RPMI8226 (cell line): ENCODE measurements around the gene GAGE12H.
"Not testable (repeated sequence)": the region's sequence is repeated elsewhere in the genome, so short reads cannot be mapped to it uniquely, and the experiment has no call there.

Experiments
- DNase-seq: peaks from one replicate; pipeline ENCODE4 v3.0.0-alpha.2; 2015

Gene GAGE12H

GRCh38 chrX:49579649-49580048 lies at the start of gene GAGE12H:
Gene GAGE12H, plus strand, starts transcription at chrX:49579949. Its CDS starts 1,155 bp downstream, at chrX:49581104.
- DNase-seq: not testable (repeated sequence)

GRCh38 chrX:49531877-49532276 lies 47.9 kb upstream of the GAGE12H start, which contains the start of gene GAGE12C:
Gene GAGE12C, plus strand, starts transcription at chrX:49532177. Its CDS starts 1,155 bp downstream, at chrX:49533332.
- not testable (repeated sequence) for DNase-seq

- not testable (repeated sequence) for DNase-seq
Observed at GRCh38 chrX:49541433-49541832, 38.3 kb upstream of the GAGE12H start, which contains the start of gene GAGE12D. Gene GAGE12D, plus strand, starts transcription at chrX:49541733. Its CDS starts 1,155 bp downstream, at chrX:49542888.

DNA sequence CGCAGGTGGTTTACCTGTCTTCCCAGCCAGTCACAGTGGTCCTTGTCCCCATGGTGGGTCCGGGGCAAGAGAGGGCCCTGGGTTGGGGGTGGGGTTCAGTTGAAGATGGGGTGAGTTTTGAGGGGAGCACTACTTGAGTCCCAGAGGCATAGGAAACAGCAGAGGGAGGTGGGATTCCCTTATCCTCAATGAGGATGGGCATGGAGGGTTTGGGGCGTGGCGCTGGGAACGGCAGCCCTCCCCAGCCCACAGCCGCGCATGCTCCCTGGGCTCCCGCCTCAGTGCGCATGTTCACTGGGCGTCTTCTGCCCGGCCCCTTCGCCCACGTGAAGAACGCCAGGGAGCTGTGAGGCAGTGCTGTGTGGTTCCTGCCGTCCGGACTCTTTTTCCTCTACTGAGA lies 28.8 kb upstream of the GAGE12H start, which contains the start of gene GAGE12E:
Gene GAGE12E, plus strand, starts transcription at position 301 of the 400 bp plus-strand sequence. CDS start 1,155 bp downstream, outside the sequence.
- DNase-seq: not testable (repeated sequence)

DNA sequence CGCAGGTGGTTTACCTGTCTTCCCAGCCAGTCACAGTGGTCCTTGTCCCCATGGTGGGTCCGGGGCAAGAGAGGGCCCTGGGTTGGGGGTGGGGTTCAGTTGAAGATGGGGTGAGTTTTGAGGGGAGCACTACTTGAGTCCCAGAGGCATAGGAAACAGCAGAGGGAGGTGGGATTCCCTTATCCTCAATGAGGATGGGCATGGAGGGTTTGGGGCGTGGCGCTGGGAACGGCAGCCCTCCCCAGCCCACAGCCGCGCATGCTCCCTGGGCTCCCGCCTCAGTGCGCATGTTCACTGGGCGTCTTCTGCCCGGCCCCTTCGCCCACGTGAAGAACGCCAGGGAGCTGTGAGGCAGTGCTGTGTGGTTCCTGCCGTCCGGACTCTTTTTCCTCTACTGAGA lies 19.2 kb upstream of the GAGE12H start, which contains the start of gene GAGE12F:
Gene GAGE12F, plus strand, starts transcription at position 301 of the 400 bp plus-strand sequence. CDS start 1,155 bp downstream, outside the sequence.
- not testable (repeated sequence) for DNase-seq

GRCh38 chrX:49568728-49569127 lies 11.0 kb upstream of the GAGE12H start:
- not testable (repeated sequence) for DNase-seq

DNA sequence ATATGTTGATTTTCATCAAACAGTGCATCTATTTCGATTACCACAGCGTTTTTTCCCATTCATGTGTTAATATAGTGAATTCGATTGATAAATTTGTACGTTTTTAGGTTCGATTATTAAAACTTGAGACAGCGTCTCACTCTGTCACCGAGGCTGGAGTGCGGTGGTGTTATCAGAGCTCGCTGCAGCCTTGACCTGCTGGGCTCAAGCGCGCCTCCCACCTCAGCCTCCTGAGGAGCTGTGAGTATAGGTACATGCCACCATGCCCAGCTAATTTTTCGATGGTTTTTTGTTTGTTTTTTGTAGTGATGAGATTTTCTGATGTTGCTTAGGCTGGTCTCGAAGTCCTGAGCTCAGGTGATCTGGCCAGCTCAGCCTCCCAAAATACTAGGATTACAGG lies 10.6 kb upstream of the GAGE12H start:
- not testable (repeated sequence) for DNase-seq

DNA sequence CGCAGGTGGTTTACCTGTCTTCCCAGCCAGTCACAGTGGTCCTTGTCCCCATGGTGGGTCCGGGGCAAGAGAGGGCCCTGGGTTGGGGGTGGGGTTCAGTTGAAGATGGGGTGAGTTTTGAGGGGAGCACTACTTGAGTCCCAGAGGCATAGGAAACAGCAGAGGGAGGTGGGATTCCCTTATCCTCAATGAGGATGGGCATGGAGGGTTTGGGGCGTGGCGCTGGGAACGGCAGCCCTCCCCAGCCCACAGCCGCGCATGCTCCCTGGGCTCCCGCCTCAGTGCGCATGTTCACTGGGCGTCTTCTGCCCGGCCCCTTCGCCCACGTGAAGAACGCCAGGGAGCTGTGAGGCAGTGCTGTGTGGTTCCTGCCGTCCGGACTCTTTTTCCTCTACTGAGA lies 9.6 kb upstream of the GAGE12H start, which contains the start of gene GAGE12G:
Gene GAGE12G, plus strand, starts transcription at position 301 of the 400 bp plus-strand sequence. CDS start 1,155 bp downstream, outside the sequence.
- not testable (repeated sequence) for DNase-seq

- DNase-seq: not testable (repeated sequence)
Observed at GRCh38 chrX:49589196-49589595, 9.4 kb downstream of the GAGE12H start, which contains the start of gene GAGE2A. Gene GAGE2A, plus strand, starts transcription at chrX:49589496. Its CDS starts 1,155 bp downstream, at chrX:49590651.

- DNase-seq: not testable (repeated sequence)
Observed at GRCh38 chrX:49589769-49590478, 10.2 kb downstream of the GAGE12H start.

- DNase-seq: not testable (repeated sequence)
Observed at GRCh38 chrX:49590488-49590887, 10.7 kb downstream of the GAGE12H start.

- DNase-seq: not testable (repeated sequence)
Observed at GRCh38 chrX:49598720-49599119, 19.0 kb downstream of the GAGE12H start, which contains the start of gene GAGE1. Gene GAGE1, plus strand, starts transcription at chrX:49599020. Its CDS starts 1,155 bp downstream, at chrX:49600175.

GRCh38 chrX:49610718-49611310 lies 31.1 kb downstream of the GAGE12H start:
- DNase-seq: no peak

DNA sequence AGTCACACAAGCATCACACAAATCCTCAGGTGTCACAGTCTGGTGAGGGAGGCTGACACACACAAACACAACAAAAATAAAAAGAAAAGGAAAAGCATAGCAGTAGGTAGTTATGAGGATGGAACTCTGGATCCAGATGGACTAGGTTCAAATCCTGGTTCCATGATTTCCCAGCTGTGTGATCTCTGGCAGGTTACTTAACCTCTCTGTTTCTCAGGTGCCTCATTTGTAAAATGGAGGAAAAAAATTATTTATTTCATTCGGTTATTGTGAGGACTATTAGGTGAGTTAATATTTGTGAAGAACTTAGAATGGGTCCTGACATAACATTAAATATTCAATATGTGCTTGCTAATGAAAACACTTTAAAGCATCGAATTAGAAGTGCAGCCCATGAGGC lies 38.8 kb downstream of the GAGE12H start:
- DNase-seq: no peak

- DNase-seq: peak; percentile 36
Observed at GRCh38 chrX:49627086-49627777, 47.5 kb downstream of the GAGE12H start.
